ENCODE measurements around the gene IER3. TPM values are rescaled to one million over a fixed set of nuclear protein-coding genes. Genes with fewer than 3 reads are reported as not detected.
A peak's percentile ranks its signal among the peaks of the same experiment; 100 is the strongest.

Gene IER3
- total and polyA plus RNA-seq, 2 of the 13 experiments (the other 11 are each of a cell fraction or from before 2014, with no cell fraction given), result 51.1 to 131 TPM

DNA sequence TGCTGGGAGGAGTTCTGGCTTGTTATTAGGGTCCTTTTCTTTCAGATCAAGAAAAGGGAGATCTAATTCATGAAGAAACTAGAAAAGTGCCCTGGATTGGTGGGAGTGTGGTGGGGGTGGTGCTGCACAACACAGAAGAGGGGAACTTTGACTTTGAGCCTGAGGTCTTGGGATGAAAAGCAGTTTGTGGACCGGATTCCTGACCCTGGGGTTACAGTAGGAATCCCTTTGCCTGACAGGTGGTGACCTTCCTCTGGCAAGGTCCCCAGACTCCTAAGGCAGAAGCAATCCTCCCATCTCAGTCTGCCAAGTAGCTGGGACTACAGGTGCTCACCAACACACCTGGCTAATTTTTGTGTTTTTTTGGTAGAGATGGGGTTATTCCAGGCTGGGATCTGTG, 45.3 kb upstream of the IER3 start (continued):
- TF ChIP-seq, protein P1, sequence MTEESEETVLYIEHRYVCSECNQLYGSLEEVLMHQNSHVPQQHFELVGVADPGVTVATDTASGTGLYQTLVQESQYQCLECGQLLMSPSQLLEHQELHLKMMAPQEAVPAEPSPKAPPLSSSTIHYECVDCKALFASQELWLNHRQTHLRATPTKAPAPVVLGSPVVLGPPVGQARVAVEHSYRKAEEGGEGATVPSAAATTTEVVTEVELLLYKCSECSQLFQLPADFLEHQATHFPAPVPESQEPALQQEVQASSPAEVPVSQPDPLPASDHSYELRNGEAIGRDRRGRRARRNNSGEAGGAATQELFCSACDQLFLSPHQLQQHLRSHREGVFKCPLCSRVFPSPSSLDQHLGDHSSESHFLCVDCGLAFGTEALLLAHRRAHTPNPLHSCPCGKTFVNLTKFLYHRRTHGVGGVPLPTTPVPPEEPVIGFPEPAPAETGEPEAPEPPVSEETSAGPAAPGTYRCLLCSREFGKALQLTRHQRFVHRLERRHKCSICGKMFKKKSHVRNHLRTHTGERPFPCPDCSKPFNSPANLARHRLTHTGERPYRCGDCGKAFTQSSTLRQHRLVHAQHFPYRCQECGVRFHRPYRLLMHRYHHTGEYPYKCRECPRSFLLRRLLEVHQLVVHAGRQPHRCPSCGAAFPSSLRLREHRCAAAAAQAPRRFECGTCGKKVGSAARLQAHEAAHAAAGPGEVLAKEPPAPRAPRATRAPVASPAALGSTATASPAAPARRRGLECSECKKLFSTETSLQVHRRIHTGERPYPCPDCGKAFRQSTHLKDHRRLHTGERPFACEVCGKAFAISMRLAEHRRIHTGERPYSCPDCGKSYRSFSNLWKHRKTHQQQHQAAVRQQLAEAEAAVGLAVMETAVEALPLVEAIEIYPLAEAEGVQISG (CRISPR knock-in tag; IDR thresholded peaks at IDR 0.05), result peak; percentile 20; the same call in 1 of the 2 replicates
- TF ChIP-seq ATAD3A (CRISPR knock-in tag; IDR thresholded peaks at IDR 0.05) (no peak), MBD4 (IDR thresholded peaks at IDR 0.05; ENCODE audit: borderline replicate concordance, low read length) (no peak), ZNF781 (CRISPR knock-in tag; IDR thresholded peaks at IDR 0.05; ENCODE audit: borderline replicate concordance, not compliant biosample characterization) (no peak), ZNF572 (CRISPR knock-in tag; IDR thresholded peaks at IDR 0.05) (0 out of 2 replicates have a peak, but pooled peaks have one; percentile 23), KDM6A (CRISPR knock-in tag; IDR thresholded peaks at IDR 0.05; ENCODE audit: low read depth) (peak; percentile 66), CREM (IDR thresholded peaks at IDR 0.05) (peak; percentile 46; the same call in 1 of the 2 replicates), CREM (CRISPR knock-in tag; IDR thresholded peaks at IDR 0.05) (no peak), RARA (CRISPR knock-in tag; IDR thresholded peaks at IDR 0.05) (peak; percentile 89), HMG20A (CRISPR knock-in tag; IDR thresholded peaks at IDR 0.05; ENCODE audit: borderline replicate concordance) (peak; percentile 61; the same call in 1 of the 2 replicates), TCF7 (IDR thresholded peaks at IDR 0.05; ENCODE audit: low read depth) (peak; percentile 49), MXI1 (IDR thresholded peaks at IDR 0.05; ENCODE audit: borderline replicate concordance, low read depth, low read length) (no peak)
- TF ChIP-seq, protein P2, sequence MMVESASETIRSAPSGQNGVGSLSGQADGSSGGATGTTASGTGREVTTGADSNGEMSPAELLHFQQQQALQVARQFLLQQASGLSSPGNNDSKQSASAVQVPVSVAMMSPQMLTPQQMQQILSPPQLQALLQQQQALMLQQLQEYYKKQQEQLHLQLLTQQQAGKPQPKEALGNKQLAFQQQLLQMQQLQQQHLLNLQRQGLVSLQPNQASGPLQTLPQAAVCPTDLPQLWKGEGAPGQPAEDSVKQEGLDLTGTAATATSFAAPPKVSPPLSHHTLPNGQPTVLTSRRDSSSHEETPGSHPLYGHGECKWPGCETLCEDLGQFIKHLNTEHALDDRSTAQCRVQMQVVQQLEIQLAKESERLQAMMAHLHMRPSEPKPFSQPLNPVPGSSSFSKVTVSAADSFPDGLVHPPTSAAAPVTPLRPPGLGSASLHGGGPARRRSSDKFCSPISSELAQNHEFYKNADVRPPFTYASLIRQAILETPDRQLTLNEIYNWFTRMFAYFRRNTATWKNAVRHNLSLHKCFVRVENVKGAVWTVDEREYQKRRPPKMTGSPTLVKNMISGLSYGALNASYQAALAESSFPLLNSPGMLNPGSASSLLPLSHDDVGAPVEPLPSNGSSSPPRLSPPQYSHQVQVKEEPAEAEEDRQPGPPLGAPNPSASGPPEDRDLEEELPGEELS (CRISPR knock-in tag; IDR thresholded peaks at IDR 0.05), result peak; percentile 42; the same call in 1 of the 2 replicates
- TF ChIP-seq, protein P3, sequence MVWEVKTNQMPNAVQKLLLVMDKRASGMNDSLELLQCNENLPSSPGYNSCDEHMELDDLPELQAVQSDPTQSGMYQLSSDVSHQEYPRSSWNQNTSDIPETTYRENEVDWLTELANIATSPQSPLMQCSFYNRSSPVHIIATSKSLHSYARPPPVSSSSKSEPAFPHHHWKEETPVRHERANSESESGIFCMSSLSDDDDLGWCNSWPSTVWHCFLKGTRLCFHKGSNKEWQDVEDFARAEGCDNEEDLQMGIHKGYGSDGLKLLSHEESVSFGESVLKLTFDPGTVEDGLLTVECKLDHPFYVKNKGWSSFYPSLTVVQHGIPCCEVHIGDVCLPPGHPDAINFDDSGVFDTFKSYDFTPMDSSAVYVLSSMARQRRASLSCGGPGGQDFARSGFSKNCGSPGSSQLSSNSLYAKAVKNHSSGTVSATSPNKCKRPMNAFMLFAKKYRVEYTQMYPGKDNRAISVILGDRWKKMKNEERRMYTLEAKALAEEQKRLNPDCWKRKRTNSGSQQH (CRISPR knock-in tag; IDR thresholded peaks at IDR 0.05; ENCODE audit: low read depth), result no peak
- TF ChIP-seq, protein P4, sequence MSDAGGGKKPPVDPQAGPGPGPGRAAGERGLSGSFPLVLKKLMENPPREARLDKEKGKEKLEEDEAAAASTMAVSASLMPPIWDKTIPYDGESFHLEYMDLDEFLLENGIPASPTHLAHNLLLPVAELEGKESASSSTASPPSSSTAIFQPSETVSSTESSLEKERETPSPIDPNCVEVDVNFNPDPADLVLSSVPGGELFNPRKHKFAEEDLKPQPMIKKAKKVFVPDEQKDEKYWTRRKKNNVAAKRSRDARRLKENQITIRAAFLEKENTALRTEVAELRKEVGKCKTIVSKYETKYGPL (CRISPR knock-in tag; IDR thresholded peaks at IDR 0.05), result no peak
- TF ChIP-seq, protein P5, sequence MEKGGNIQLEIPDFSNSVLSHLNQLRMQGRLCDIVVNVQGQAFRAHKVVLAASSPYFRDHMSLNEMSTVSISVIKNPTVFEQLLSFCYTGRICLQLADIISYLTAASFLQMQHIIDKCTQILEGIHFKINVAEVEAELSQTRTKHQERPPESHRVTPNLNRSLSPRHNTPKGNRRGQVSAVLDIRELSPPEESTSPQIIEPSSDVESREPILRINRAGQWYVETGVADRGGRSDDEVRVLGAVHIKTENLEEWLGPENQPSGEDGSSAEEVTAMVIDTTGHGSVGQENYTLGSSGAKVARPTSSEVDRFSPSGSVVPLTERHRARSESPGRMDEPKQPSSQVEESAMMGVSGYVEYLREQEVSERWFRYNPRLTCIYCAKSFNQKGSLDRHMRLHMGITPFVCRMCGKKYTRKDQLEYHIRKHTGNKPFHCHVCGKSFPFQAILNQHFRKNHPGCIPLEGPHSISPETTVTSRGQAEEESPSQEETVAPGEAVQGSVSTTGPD (CRISPR knock-in tag; IDR thresholded peaks at IDR 0.05), result no peak
- TF ChIP-seq, protein P6, sequence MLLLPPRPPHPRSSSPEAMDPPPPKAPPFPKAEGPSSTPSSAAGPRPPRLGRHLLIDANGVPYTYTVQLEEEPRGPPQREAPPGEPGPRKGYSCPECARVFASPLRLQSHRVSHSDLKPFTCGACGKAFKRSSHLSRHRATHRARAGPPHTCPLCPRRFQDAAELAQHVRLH (CRISPR knock-in tag; IDR thresholded peaks at IDR 0.05; ENCODE audit: borderline replicate concordance, low read depth), result 0 out of 2 replicates have a peak, but pooled peaks have one; percentile 19
- TF ChIP-seq, protein P7, sequence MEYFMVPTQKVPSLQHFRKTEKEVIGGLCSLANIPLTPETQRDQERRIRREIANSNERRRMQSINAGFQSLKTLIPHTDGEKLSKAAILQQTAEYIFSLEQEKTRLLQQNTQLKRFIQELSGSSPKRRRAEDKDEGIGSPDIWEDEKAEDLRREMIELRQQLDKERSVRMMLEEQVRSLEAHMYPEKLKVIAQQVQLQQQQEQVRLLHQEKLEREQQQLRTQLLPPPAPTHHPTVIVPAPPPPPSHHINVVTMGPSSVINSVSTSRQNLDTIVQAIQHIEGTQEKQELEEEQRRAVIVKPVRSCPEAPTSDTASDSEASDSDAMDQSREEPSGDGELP (IDR thresholded peaks at IDR 0.05; ENCODE audit: borderline replicate concordance, low read depth), result peak; percentile 68; the same call in 1 of the 2 replicates
- TF ChIP-seq, protein P8, sequence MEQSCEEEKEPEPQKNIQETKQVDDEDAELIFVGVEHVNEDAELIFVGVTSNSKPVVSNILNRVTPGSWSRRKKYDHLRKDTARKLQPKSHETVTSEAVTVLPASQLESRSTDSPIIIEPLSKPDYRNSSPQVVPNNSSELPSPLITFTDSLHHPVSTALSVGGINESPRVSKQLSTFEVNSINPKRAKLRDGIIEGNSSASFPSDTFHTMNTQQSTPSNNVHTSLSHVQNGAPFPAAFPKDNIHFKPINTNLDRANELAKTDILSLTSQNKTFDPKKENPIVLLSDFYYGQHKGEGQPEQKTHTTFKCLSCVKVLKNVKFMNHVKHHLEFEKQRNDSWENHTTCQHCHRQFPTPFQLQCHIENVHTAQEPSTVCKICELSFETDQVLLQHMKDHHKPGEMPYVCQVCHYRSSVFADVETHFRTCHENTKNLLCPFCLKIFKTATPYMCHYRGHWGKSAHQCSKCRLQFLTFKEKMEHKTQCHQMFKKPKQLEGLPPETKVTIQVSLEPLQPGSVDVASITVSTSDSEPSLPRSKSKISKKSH (CRISPR knock-in tag; IDR thresholded peaks at IDR 0.05; ENCODE audit: borderline replicate concordance), result no peak
